ENCODE measurements around the gene BCL6.

DNA sequence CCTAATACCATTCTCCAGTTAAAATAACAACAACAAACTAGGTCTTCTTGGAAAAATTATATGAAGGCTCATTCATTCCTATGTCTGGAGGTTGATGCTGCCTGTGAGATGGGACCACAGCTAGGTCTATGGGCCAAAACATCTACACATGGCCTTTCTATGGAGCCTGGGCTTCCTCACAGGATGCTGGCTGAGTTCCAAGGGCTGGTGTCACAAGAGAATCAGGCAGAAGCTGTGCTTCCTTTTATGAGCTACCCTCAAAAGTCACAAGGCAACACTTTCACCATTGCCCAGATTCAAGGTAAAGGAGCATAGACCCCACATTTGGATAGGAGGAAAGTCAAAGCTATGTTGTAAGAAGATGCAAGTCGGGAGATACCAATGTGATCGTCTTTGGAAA, 38.3 kb downstream of the BCL6 start:
- TF ChIP-seq POLR2AphosphoS5 (IDR thresholded peaks at IDR 0.05) (no peak), POLR2A (IDR thresholded peaks at IDR 0.05) (no peak)
- TF ChIP-seq, protein P1, sequence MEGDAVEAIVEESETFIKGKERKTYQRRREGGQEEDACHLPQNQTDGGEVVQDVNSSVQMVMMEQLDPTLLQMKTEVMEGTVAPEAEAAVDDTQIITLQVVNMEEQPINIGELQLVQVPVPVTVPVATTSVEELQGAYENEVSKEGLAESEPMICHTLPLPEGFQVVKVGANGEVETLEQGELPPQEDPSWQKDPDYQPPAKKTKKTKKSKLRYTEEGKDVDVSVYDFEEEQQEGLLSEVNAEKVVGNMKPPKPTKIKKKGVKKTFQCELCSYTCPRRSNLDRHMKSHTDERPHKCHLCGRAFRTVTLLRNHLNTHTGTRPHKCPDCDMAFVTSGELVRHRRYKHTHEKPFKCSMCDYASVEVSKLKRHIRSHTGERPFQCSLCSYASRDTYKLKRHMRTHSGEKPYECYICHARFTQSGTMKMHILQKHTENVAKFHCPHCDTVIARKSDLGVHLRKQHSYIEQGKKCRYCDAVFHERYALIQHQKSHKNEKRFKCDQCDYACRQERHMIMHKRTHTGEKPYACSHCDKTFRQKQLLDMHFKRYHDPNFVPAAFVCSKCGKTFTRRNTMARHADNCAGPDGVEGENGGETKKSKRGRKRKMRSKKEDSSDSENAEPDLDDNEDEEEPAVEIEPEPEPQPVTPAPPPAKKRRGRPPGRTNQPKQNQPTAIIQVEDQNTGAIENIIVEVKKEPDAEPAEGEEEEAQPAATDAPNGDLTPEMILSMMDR (IDR thresholded peaks at IDR 0.05): no peak
